ENCODE data around the gene NHLH1. TPM values are rescaled to one million over a fixed set of nuclear protein-coding genes. Genes with fewer than 3 reads are reported as not detected.

NHLH1 gene
- total and polyA plus RNA-seq, 2 of the 4 experiments (the other 2 are of a cell fraction), result 0.14 TPM; not detected in 1

DNA sequence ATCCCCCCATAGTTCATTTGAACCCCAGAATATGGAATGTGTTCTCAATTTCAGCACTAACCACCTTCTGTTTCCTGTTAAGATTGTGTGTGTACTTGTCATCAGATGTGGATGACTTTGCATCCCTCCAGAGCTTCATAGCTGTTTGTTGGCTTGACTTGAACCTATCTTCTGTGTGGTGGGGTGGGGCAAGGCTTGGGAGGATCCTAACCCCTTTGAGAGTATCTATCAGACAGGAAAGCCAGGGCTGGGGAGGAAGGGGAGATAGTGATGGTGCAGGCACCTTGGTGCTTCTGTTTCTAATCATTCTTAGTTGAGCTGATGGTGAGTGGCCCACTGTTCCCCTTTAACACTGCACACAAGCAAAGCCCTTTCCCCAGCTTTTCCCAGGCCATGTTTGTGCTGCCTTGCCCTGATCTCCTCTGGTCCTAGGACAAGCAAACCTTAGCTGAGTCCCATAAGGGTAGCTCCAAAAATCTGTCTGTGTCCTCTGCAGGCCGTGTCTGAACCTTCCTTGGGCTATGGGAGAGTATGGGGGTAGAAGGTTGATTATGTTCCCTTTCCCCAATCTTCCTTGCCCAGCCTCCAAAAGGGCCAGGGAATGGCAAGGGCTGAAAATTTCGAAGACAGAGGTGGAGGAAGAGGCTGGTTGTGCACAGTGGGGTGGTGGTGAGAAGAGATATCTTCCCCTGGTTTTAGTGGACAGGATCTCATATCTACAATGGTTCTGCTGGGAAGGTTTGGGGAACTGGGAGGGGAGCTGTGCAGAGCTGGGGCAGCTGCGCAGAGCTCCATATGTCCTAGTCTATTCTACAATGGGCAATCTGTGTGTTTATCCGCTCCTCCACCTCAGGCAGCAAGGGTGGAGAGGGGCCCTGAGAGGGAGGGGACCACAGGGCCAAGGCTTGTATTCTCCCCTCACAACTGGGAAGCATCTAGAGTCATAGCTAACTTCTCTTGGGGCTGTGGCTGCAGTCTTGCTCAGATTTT lies 1.4 kb downstream of the NHLH1 start:
- no peak overlapping the region for H3K9ac ChIP-seq (ENCODE audit: low read depth, low read length)
- H4K20me1 ChIP-seq (ENCODE audit: insufficient read depth, low read length), result no peaks in the 10 kb centered on the region
- H2BK5ac ChIP-seq (ENCODE audit: low read depth, low read length, poor library complexity, severe bottlenecking), result no peak overlapping the region
- H3K9me3 ChIP-seq (ENCODE audit: control insufficient read depth, insufficient read depth, low read length), result no peaks in the 10 kb centered on the region
- no peak overlapping the region for H2BK120ac ChIP-seq (ENCODE audit: low read depth, low read length)
- intact Hi-C loops (cut with micrococcal nuclease) (no loop called here), dilution Hi-C loops (cut with HindIII; ENCODE audit: low sequenced_read_pairs, unreplicated experiment) (no loop called here), in situ Hi-C loops (cut with MboI; ENCODE audit: low sequenced_read_pairs) (no loop called here)
- no peak overlapping the region for H3K27ac ChIP-seq (ENCODE audit: insufficient read depth, low read length)
- BruUV-seq (replicated peaks), result no TSS peak
- no peak overlapping the region for H3K4ac ChIP-seq (ENCODE audit: low read depth, low read length)
- H3K79me1 ChIP-seq (ENCODE audit: low read depth in 1 of 2, low read length in 2 of 2), result no peaks in the 10 kb centered on the region
- H3K36me3 ChIP-seq (ENCODE audit: control insufficient read depth, insufficient read depth, low read length), result no peaks in the 10 kb centered on the region
- H3K56ac ChIP-seq (ENCODE audit: extremely low read depth, insufficient read depth, low read length), result no peak overlapping the region
- no peak overlapping the region for H3K23ac ChIP-seq (ENCODE audit: low read depth, low read length)
- no peak overlapping the region for H3K18ac ChIP-seq (ENCODE audit: low read depth, low read length)
- H3K4me2 ChIP-seq (ENCODE audit: low read depth, low read length), result no peak overlapping the region
- H3K4me3 ChIP-seq (ENCODE audit: insufficient read depth, low read depth, low read length), result no peak overlapping the region
- peak overlapping the region; percentile 28 for H2AK9ac ChIP-seq (replicated peaks; ENCODE audit: low read depth, low read length, poor library complexity)
- no peak overlapping the region for H2BK20ac ChIP-seq (ENCODE audit: low read depth, low read length)
- ChIA-PET POLR2A (ENCODE audit: unreplicated experiment) (no interaction called here), CTCF (no interaction called here)
- no peak overlapping the region for H2AK5ac ChIP-seq (ENCODE audit: low read depth, low read length)
- H4K8ac ChIP-seq (ENCODE audit: low read depth in 2 of 2, low read length in 2 of 2), result no peak overlapping the region
- H4K5ac ChIP-seq (ENCODE audit: low read depth, low read length), result no peak overlapping the region
- no peak overlapping the region for H3K14ac ChIP-seq (replicated peaks; ENCODE audit: low read depth, low read length)
- no peak overlapping the region for H4K91ac ChIP-seq (ENCODE audit: insufficient read depth, low read depth, low read length)
- peaks cover 6% of the 10 kb centered on the region; the same call in 1 of the 2 replicates for H3K27me3 ChIP-seq (ENCODE audit: control insufficient read depth, insufficient read depth, low read length)
- WGBS, 2 experiments (ENCODE audit: extremely low coverage in 2 of 2, insufficient read length in 1 of 2), result no CpG with 5 or more reads among the region's 4 CpGs
- no peak overlapping the region for H2AFZ ChIP-seq (replicated peaks; ENCODE audit: low read length, poor library complexity)
- no peak for DNase-seq
- no peaks in the 10 kb centered on the region for H3K9me1 ChIP-seq (ENCODE audit: insufficient read depth, low read length)
- no peaks in the 10 kb centered on the region for H3K4me1 ChIP-seq (ENCODE audit: control insufficient read depth, insufficient read depth, low read length)
- H2BK15ac ChIP-seq (ENCODE audit: low read depth, low read length), result no peak overlapping the region
- ATAC-seq (ENCODE audit: low read depth), result no peak
- TF ChIP-seq CHD1 (IDR thresholded peaks at IDR 0.05; ENCODE audit: low read depth, low read length), result no peak
- TF ChIP-seq BHLHE40 (IDR thresholded peaks at IDR 0.05; ENCODE audit: low read depth, low read length), result no peak
- TF ChIP-seq MAFK (IDR thresholded peaks at IDR 0.05; ENCODE audit: low read depth, low read length), result no peak
- no peak for TF ChIP-seq RFX5 (IDR thresholded peaks at IDR 0.05; ENCODE audit: low read depth, low read length)
- TF ChIP-seq, protein P1, sequence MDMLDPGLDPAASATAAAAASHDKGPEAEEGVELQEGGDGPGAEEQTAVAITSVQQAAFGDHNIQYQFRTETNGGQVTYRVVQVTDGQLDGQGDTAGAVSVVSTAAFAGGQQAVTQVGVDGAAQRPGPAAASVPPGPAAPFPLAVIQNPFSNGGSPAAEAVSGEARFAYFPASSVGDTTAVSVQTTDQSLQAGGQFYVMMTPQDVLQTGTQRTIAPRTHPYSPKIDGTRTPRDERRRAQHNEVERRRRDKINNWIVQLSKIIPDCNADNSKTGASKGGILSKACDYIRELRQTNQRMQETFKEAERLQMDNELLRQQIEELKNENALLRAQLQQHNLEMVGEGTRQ (IDR thresholded peaks at IDR 0.05; ENCODE audit: low read depth, low read length), result no peak
- no peak for TF ChIP-seq MAZ (IDR thresholded peaks at IDR 0.05; ENCODE audit: borderline replicate concordance, low read depth, low read length)
- no peak for TF ChIP-seq SMC3 (IDR thresholded peaks at IDR 0.05; ENCODE audit: low read depth, low read length)
- TF ChIP-seq, protein P2, sequence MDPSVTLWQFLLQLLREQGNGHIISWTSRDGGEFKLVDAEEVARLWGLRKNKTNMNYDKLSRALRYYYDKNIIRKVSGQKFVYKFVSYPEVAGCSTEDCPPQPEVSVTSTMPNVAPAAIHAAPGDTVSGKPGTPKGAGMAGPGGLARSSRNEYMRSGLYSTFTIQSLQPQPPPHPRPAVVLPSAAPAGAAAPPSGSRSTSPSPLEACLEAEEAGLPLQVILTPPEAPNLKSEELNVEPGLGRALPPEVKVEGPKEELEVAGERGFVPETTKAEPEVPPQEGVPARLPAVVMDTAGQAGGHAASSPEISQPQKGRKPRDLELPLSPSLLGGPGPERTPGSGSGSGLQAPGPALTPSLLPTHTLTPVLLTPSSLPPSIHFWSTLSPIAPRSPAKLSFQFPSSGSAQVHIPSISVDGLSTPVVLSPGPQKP (IDR thresholded peaks at IDR 0.05; ENCODE audit: borderline replicate concordance, low read depth, low read length), result no peak
- TF ChIP-seq RAD21 (IDR thresholded peaks at IDR 0.05; ENCODE audit: low read length), result no peak
- no peak for TF ChIP-seq RCOR1 (IDR thresholded peaks at IDR 0.05; ENCODE audit: insufficient replicate concordance, low read length)
- TF ChIP-seq MXI1 (IDR thresholded peaks at IDR 0.05; ENCODE audit: borderline replicate concordance, low read depth, low read length), result no peak
- no peak for TF ChIP-seq POLR2A (IDR thresholded peaks at IDR 0.05; ENCODE audit: low read depth, low read length)
- no peak for TF ChIP-seq CEBPB (IDR thresholded peaks at IDR 0.05; ENCODE audit: low read depth, low read length)
- no peak for TF ChIP-seq NFE2L2 (IDR thresholded peaks at IDR 0.05; ENCODE audit: low read depth, low read length)
- TF ChIP-seq, protein P3, sequence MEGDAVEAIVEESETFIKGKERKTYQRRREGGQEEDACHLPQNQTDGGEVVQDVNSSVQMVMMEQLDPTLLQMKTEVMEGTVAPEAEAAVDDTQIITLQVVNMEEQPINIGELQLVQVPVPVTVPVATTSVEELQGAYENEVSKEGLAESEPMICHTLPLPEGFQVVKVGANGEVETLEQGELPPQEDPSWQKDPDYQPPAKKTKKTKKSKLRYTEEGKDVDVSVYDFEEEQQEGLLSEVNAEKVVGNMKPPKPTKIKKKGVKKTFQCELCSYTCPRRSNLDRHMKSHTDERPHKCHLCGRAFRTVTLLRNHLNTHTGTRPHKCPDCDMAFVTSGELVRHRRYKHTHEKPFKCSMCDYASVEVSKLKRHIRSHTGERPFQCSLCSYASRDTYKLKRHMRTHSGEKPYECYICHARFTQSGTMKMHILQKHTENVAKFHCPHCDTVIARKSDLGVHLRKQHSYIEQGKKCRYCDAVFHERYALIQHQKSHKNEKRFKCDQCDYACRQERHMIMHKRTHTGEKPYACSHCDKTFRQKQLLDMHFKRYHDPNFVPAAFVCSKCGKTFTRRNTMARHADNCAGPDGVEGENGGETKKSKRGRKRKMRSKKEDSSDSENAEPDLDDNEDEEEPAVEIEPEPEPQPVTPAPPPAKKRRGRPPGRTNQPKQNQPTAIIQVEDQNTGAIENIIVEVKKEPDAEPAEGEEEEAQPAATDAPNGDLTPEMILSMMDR (conservative IDR thresholded peaks at IDR 0.05; ENCODE audit: low read depth, low read length), result no peak
